ENCODE measurements around the gene TAOK3. TPM values are rescaled to one million over a fixed set of nuclear protein-coding genes. Genes with fewer than 3 reads are reported as not detected.

TAOK3 gene
- total RNA-seq, 4 donors from 2014 or later = 22.7 to 61.7 (median 38.8) TPM

- TF ChIP-seq EP300 (IDR thresholded peaks at IDR 0.05) = no peak
- TF ChIP-seq POLR2A (IDR thresholded peaks at IDR 0.05) = no peak
- no peak for TF ChIP-seq POLR2AphosphoS5 (IDR thresholded peaks at IDR 0.05)
- TF ChIP-seq, protein P1, sequence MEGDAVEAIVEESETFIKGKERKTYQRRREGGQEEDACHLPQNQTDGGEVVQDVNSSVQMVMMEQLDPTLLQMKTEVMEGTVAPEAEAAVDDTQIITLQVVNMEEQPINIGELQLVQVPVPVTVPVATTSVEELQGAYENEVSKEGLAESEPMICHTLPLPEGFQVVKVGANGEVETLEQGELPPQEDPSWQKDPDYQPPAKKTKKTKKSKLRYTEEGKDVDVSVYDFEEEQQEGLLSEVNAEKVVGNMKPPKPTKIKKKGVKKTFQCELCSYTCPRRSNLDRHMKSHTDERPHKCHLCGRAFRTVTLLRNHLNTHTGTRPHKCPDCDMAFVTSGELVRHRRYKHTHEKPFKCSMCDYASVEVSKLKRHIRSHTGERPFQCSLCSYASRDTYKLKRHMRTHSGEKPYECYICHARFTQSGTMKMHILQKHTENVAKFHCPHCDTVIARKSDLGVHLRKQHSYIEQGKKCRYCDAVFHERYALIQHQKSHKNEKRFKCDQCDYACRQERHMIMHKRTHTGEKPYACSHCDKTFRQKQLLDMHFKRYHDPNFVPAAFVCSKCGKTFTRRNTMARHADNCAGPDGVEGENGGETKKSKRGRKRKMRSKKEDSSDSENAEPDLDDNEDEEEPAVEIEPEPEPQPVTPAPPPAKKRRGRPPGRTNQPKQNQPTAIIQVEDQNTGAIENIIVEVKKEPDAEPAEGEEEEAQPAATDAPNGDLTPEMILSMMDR (IDR thresholded peaks at IDR 0.05) = no peak
- H3K4me1 ChIP-seq = no peaks in the 10 kb centered on the region
- 90% methylated on average over 5 of the region's 5 CpGs for WGBS
- H3K27ac ChIP-seq = no peak overlapping the region
- H3K27me3 ChIP-seq = no peaks in the 10 kb centered on the region
- H3K9me3 ChIP-seq = no peaks in the 10 kb centered on the region
- no peak overlapping the region for H3K4me3 ChIP-seq
- H3K36me3 ChIP-seq = peaks cover 84% of the 10 kb centered on the region
- DNase-seq (ENCODE audit: low spot score in 2 of 2) = no peak
These were observed 224.4 kb downstream of the TAOK3 start for GRCh38 chr12:118148287-118148686.

DNA sequence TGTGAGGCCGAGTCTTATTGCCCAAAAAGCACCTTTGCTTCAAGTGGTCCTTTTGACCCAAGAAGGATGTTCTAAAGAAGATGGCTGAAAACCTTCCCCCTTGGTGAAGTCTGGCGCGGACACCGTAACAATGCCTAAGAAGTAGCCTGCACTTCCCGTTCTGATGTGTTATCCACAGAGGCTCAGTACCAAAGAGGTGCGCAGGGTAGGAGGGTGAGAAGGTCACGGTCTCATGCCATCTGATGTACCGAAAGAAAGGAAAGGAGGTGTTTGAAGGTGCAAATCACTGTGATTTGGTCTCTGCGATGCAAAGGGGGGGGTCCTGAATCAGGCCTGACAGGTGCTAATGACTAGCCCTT, 226.9 kb downstream of the TAOK3 start:
- H3K9me3 ChIP-seq = no peaks in the 10 kb centered on the region
- H3K36me3 ChIP-seq = peaks cover 90% of the 10 kb centered on the region
- TF ChIP-seq, protein P1 (IDR thresholded peaks at IDR 0.05) = no peak
- no peak for TF ChIP-seq POLR2A (IDR thresholded peaks at IDR 0.05)
- TF ChIP-seq EP300 (IDR thresholded peaks at IDR 0.05) = no peak

GRCh38 chr12:118145113-118145797, 227.5 kb downstream of the TAOK3 start:
- no peak for DNase-seq (ENCODE audit: low spot score in 2 of 2)
- TF ChIP-seq EP300 (IDR thresholded peaks at IDR 0.05) = no peak
- no peak for TF ChIP-seq POLR2A (IDR thresholded peaks at IDR 0.05)
- TF ChIP-seq, protein P1 (IDR thresholded peaks at IDR 0.05) = no peak
- no peak for TF ChIP-seq POLR2AphosphoS5 (IDR thresholded peaks at IDR 0.05)
- Histone ChIP-seq H3K27me3 (no peaks in the 10 kb centered on the region), H3K4me3 (no peak overlapping the region), H3K27ac (no peak overlapping the region), H3K4me1 (no peaks in the 10 kb centered on the region), H3K36me3 (peaks cover 91% of the 10 kb centered on the region), H3K9me3 (no peaks in the 10 kb centered on the region)
- 84% methylated on average over 7 of the region's 7 CpGs for WGBS

More for the DNA sequence above, 226.9 kb downstream of the TAOK3 start:
- 89% methylated on average over 9 of the region's 9 CpGs for WGBS
- Histone ChIP-seq H3K27ac (no peak overlapping the region), H3K27me3 (no peaks in the 10 kb centered on the region), H3K4me3 (no peak overlapping the region), H3K4me1 (no peaks in the 10 kb centered on the region)
- DNase-seq (ENCODE audit: low spot score in 2 of 2) = no peak

DNA sequence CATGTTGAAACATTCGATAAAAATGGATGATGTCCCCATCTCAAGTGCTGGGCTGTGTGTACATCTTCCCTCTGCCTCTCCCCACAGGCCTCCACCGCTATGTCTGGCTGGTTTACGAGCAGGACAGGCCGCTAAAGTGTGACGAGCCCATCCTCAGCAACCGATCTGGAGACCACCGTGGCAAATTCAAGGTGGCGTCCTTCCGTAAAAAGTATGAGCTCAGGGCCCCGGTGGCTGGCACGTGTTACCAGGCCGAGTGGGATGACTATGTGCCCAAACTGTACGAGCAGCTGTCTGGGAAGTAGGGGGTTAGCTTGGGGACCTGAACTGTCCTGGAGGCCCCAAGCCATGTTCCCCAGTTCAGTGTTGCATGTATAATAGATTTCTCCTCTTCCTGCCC, 228.2 kb downstream of the TAOK3 start:
- Histone ChIP-seq H3K27ac (no peak overlapping the region), H3K9me3 (no peaks in the 10 kb centered on the region), H3K4me1 (peaks cover 3% of the 10 kb centered on the region), H3K27me3 (no peaks in the 10 kb centered on the region), H3K36me3 (peaks cover 97% of the 10 kb centered on the region), H3K4me3 (no peak overlapping the region)
- WGBS = 96% methylated on average over 13 of the region's 13 CpGs
- DNase-seq (ENCODE audit: low spot score in 2 of 2) = no peak
- TF ChIP-seq POLR2AphosphoS5 (IDR thresholded peaks at IDR 0.05) = no peak
- TF ChIP-seq EP300 (IDR thresholded peaks at IDR 0.05) = no peak
- no peak for TF ChIP-seq POLR2A (IDR thresholded peaks at IDR 0.05)
- TF ChIP-seq, protein P1 (IDR thresholded peaks at IDR 0.05) = no peak

DNA sequence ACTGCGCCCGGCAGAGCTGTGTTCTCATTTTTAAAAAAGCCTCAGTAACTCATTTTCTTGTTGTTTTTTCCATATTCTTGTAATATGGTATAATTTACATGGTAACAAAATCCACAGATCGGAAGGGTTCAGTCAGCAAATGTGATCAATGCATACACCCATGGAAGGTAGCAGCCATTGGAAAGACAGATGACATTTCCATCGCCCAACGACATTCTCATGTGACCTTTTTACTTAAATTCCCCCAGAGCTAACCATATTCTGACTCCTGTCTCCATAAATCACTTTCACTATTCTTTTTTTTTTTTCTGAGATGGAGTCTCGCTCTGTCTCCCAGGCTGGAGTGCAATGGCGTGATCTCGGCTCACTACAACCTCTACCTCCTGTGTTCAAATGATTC, 231.9 kb downstream of the TAOK3 start:
- no peaks in the 10 kb centered on the region for H3K9me3 ChIP-seq
- no peak overlapping the region for H3K27ac ChIP-seq
- WGBS = 97% methylated on average over 8 of the region's 8 CpGs
- peaks cover 23% of the 10 kb centered on the region for H3K4me1 ChIP-seq
- TF ChIP-seq EP300 (IDR thresholded peaks at IDR 0.05) (no peak), POLR2AphosphoS5 (IDR thresholded peaks at IDR 0.05) (no peak), POLR2A (IDR thresholded peaks at IDR 0.05) (no peak)
- TF ChIP-seq, protein P1 (IDR thresholded peaks at IDR 0.05) = no peak
- H3K4me3 ChIP-seq = no peak overlapping the region
- H3K27me3 ChIP-seq = no peaks in the 10 kb centered on the region
- peaks cover 72% of the 10 kb centered on the region for H3K36me3 ChIP-seq
- DNase-seq (ENCODE audit: low spot score in 2 of 2) = no peak

Measured in suprapubic skin (tissue), 4 donors.